ENCODE data around the gene GRIN2D. TPM values are rescaled to one million over a fixed set of nuclear protein-coding genes. Genes with fewer than 3 reads are reported as not detected.

GRIN2D gene
- total and polyA plus RNA-seq, 2 of the 8 experiments (the other 6 are each of a cell fraction or from before 2014, with no cell fraction given): 2.2 to 12.4 TPM

GRCh38 chr19:48353677-48354076 lies 39.8 kb upstream of the GRIN2D start (continued):
- TF ChIP-seq ATF2 (IDR thresholded peaks at IDR 0.05; ENCODE audit: low read length) (no peak), ATF3 (IDR thresholded peaks at IDR 0.05; ENCODE audit: insufficient read depth, low read depth, low read length) (no peak)

All from H1 (cell line).